Esophagus muscularis mucosa (tissue), 3 donors: ENCODE measurements around the gene PTPRCAP.

Experiments used
- CTCF ChIP-seq, 3 experiments: fragments of 200-600 bp in 2 of 3; fragments of 450-650 bp in 1 of 3; sonication (generic) in 2 of 3; IDR thresholded peaks; one replicate each; pipeline ENCODE4 v1.5.1; 2017 to 2019; ENCODE audit warnings: antibody characterized with exemption in 3 of 3, mild to moderate bottlenecking in 2 of 3, moderate library complexity in 1 of 3
- POLR2A ChIP-seq: fragments of 450-650 bp; IDR thresholded peaks from one replicate; pipeline ENCODE4 v1.6.1; 2017; ENCODE audit warnings: antibody characterized with exemption, moderate library complexity, mild to moderate bottlenecking, low read depth
- POLR2AphosphoS5 ChIP-seq, 2 donors: sonication (generic); formaldehyde crosslinking; IDR thresholded peaks; one replicate each; pipeline ENCODE4 v1.6.1; 2017; ENCODE audit warnings: antibody characterized with exemption in 2 of 2

- TF ChIP-seq CTCF (IDR thresholded peaks at IDR 0.05) (peak in 2 of 3 experiments; percentile 14 to 43), POLR2A (no peak), POLR2AphosphoS5 (IDR thresholded peaks at IDR 0.05) (peak; percentile 90 to 92)
Measured at GRCh38 chr11:67482827-67483798, 45.6 kb upstream of the PTPRCAP start, which contains the start of gene AIP.
